Omental fat pad (tissue), 4 donors: Measurements from ENCODE around the gene THUMPD2. TPM values are rescaled to one million over a fixed set of nuclear protein-coding genes. Genes with fewer than 3 reads are reported as not detected.

Experiments
- ATAC-seq: fragments of 150-250 bp; one replicate; pipeline ENCODE4 v1.9.1; 2016; ENCODE audit warnings: mild to moderate bottlenecking, moderate library complexity; ENCODE audit not compliant: low FRiP score
- DNase-seq: peaks from one replicate; pipeline ENCODE4 v3.0.0-alpha.2; 2019; ENCODE audit warnings: low spot score
- total RNA-seq, 4 donors: library from RNA; depleted of rRNA; stranded (reverse); fragments of >200 nt; gene quantifications; one replicate each; pipeline ENCODE4 v1.1.0, GENCODE V29; 2016
- TF ChIP-seq, protein P1 (sequence below), 3 donors: fragments of 450-650 bp; IDR thresholded peaks; one replicate each; pipeline ENCODE4 v1.5.1; 2016 to 2017; ENCODE audit warnings: antibody characterized with exemption in 3 of 3, mild to moderate bottlenecking in 3 of 3, moderate library complexity in 2 of 3

The THUMPD2 gene
- total RNA-seq, 4 donors from 2014 or later: 8.1 to 15.4 (median 8.8) TPM

DNA sequence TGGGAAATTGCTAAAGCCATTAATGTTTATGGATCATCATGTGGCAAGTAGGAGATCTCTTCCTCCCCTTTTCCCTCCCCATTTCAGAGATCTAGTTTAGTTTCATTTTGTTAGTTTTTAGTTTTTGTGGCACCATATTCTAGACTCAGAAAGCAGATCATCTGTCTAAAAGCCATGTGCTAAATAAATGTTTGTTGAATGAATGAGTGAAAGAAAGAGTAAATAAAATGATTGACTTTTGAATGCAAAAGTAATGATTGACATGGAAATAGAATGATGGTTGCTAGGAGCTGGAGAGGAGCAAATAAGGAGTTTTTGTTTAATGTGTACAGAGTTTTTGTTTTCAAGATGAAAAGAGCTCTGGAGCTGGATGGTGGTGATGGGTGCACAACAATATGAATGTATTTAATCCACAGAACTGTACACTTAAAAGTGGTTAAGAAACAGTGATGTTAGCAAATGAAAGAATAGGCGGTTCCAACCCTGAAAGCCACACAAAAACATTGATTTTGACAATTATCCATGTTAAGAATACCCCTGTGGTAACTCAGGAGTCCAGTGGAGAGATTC is 89.7 kb downstream of the THUMPD2 start:
- TF ChIP-seq, protein P1, sequence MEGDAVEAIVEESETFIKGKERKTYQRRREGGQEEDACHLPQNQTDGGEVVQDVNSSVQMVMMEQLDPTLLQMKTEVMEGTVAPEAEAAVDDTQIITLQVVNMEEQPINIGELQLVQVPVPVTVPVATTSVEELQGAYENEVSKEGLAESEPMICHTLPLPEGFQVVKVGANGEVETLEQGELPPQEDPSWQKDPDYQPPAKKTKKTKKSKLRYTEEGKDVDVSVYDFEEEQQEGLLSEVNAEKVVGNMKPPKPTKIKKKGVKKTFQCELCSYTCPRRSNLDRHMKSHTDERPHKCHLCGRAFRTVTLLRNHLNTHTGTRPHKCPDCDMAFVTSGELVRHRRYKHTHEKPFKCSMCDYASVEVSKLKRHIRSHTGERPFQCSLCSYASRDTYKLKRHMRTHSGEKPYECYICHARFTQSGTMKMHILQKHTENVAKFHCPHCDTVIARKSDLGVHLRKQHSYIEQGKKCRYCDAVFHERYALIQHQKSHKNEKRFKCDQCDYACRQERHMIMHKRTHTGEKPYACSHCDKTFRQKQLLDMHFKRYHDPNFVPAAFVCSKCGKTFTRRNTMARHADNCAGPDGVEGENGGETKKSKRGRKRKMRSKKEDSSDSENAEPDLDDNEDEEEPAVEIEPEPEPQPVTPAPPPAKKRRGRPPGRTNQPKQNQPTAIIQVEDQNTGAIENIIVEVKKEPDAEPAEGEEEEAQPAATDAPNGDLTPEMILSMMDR (IDR thresholded peaks at IDR 0.05): no peak
- DNase-seq: no peak
- no peak for ATAC-seq

DNA sequence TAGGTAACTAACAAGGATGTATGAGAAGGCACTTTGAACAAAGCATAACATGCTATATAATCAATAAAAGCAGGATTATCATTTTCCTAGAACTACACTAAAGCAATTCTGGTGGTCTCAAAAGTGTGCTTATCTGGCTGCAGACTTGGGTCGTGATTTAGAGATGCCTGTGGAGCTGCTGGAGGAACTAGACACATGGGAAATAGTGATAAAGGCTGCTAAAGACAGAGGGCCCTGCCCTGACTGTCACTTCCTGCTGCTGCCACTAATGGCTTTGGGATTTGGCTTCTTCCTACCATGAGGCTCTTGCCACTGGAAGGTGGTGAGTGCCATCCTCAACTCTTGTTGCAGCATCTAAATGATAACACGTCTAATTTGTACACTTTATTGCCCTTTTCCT is 90.9 kb downstream of the THUMPD2 start:
- DNase-seq (no peak), ATAC-seq (no peak)
- TF ChIP-seq, protein P1 (IDR thresholded peaks at IDR 0.05): no peak

DNA sequence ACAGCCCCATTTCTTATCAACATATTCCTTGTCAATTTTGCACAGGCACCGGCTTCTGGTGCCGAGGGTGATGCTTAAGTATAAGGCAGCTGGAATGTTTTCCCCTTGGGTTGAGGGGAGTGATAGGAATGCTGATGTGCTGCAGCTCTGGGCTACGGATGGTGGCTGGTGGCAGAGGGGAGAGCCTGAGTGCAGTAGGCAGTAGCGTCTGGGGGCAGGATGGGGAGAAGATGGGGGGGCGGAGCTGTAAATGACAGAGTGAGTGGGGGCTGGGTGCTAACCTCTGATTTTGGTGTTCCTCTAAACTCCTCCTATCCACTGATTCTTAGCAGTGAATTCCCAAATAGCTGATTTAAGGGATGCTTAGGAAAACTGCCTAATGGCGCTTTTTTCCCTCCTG is 92.6 kb downstream of the THUMPD2 start:
- no peak for DNase-seq
- TF ChIP-seq, protein P1 (IDR thresholded peaks at IDR 0.05): no peak
- no peak for ATAC-seq

Other genes starting within 250 kb of the THUMPD2 start
- gene TMEM178A, start 113.3 kb downstream of the THUMPD2 start, total RNA-seq: 1 to 10 TPM; 1.6 to 2.0 (median 1.8) TPM